HG03135 (cell line): ENCODE measurements around the gene TMEM192.
A peak's percentile ranks its signal among the peaks of the same experiment; 100 is the strongest.
"Not testable (repeated sequence)": the region's sequence is repeated elsewhere in the genome, so short reads cannot be mapped to it uniquely, and the experiment has no call there.

Experiments used
- ATAC-seq: cut with Tn5 transposase; IDR thresholded peaks from one replicate; pipeline ENCODE4 v1.9.1; 2021; ENCODE audit warnings: mild to moderate bottlenecking, moderate library complexity; ENCODE audit not compliant: unreplicated experiment

Gene TMEM192

DNA sequence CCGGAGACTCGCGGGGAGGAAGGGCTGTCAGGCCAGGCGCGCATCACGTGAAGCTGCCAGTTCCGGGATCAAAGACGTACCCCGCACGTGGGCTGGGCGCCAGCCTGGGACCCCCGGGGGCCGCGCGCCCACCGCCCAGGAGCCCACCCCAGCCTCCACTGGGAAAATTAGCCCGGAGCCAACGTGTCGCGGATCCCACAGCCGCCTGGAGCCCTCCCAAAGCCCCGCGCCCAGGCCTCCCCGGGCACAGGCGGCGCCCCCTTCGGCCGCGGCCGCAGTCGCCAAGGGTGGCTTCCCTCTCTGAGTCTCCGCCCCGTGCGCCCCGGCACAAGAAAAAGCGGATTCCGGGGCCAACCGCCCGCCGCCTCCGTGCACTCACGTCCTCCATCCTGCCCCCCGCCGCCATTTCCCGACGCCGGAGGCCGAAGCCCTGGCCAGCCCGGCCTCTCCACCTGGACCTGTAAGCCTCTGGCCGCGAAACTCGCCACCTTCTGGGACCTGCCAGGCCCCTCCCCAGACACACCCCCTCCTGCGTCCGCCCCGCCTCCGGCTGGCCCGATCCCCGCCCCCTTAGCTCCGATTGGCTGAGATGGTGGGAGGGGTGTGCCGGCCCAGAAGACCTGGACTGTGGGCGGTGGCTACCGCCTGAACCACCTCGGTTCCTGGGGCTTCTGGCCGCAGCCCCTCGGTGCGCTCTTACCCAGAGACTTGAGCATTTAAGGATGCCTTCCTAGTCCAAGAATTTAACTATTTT lies at the start of gene TMEM192:
TMEM192 (minus strand) TSS at position 493 of the 754 bp plus-strand sequence; CDS start at position 406, 87 bp downstream.
- ATAC-seq: peak; percentile 98

- ATAC-seq: no peak
Measured at GRCh38 chr4:165158762-165159161, 46.1 kb upstream of the TMEM192 start.

GRCh38 chr4:165156906-165157305 lies 44.2 kb upstream of the TMEM192 start:
- no peak for ATAC-seq

DNA sequence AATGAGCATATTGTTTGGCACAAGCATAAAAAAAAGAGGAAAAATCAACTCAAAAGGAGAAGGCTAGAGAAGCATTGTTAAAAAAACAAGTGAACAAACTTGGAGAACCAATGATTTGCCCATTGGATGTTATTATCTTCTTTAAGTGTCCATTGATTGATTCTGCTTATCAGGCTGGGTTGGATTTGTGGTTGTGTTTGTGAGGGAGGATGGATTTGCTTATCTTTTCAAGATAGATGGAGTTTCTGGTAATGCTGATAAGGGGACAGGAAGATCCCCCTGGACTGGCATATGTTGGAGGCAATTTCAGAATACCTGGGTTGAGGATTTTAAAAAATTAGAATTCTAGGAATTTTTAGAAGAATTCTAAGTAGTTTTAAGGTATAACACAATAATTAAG lies 41.8 kb upstream of the TMEM192 start:
- ATAC-seq: no peak

GRCh38 chr4:165152527-165152926 lies 39.9 kb upstream of the TMEM192 start:
- ATAC-seq: no peak

GRCh38 chr4:165151734-165152133 lies 39.1 kb upstream of the TMEM192 start:
- no peak for ATAC-seq

DNA sequence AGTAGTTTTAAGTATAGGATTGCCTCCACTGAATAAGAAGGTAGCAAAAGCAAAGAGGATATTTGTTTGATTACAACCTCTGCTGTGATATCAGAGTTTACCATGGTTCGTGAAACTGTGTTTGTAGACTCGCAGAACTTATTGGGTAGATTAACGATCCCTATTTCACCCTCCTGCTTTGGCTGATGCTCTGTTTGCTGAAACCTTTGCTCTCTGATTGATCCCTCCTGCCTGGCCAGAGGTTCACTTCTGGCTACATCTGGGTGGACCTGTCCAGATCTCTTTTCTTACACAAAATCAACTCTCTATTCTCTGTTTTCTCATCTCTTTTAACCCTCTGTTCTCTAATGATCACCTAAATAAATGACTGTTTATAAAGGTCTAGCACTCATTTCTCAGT lies 37.9 kb upstream of the TMEM192 start:
- no peak for ATAC-seq

DNA sequence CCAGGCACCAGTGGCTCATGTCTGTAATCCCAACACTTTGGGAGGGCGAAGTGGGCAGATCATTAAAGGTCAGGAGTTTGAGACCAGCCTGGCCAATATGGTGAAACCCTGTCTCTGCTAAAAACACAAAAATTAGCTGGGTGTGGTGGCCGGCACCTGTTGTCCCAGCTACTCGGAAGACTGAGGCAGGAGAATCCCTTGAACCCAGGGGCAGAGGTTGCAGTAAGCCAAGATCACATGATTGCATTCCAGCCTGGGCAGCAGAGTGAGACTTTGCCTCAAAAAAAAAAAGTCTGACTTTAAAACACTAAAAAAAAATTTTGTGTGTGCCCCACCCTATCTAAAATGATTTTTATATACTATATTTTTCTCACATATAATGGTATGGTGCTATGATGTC lies 26.2 kb upstream of the TMEM192 start:
- no peak for ATAC-seq

DNA sequence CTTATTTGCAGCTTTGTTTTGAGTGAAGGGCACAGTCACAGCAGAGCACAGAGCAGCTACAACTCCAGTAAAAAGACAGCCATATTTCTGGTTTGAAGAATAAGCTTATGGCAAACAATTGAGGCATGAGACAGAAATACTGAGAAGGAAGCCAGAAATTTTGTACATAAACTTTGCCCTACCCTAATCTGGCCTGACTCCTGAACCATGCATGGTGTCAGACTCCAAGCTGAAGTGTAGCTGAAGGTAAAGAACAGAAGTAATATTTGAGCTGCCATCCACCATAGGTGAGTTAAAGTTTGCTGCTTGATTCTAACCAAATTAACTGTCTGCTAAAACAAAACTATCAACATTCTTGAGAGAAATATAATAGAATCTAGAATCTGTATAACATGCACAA lies 24.5 kb upstream of the TMEM192 start:
- no peak for ATAC-seq

- ATAC-seq: no peak
Measured at GRCh38 chr4:165136529-165136928, 23.9 kb upstream of the TMEM192 start.

DNA sequence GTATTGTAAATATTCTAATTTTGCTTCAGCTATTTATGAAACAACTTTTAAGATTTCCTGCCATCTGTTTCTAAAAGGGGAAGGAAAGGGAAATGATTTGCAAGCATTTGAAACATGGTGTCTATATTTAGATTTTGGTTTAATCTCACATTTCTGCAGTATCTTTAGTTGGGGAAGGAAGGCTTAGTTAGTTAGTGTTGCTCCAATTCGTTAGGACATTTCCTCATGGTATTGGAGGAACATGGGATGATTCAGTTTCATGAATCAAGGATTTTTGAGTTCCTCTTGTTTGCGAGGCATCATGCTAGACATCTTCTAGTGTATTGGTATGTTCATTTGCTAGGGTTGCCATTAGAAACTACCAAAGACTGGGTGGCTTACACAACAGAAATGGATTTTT lies 20.5 kb upstream of the TMEM192 start:
- no peak for ATAC-seq

DNA sequence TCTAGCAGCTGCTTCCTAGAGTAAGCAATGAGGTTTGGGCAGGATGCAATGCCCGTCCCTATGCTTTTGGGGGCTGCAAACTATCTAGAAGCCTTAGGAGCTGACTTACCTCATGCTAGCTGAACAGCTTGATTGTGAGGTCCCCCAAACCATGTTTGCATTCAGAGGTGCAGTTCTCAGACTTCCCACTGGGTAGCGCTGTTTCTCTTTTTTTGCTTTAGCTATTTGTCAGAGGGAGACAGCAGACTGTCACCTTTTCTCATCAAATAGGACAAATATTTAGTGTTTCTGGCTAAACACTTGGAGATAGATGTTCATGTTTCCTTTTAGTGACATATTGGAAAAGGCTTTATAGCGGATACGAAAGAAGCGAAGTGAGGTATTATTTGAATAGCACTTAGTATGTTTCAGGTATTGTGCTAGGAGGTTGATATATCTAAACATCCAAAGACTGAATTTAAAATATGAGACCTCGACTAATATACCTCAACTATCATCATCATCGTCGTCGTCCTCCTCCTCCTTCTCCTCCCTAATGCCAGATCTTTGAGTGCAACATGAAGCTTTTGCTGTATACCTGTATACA lies 18.7 kb upstream of the TMEM192 start:
- ATAC-seq: peak; percentile 69

GRCh38 chr4:165129924-165130323 lies 17.3 kb upstream of the TMEM192 start:
- no peak for ATAC-seq

- not testable (repeated sequence) for ATAC-seq
Measured at GRCh38 chr4:165125869-165126499, 13.3 kb upstream of the TMEM192 start.

- ATAC-seq: no peak
Measured at GRCh38 chr4:165124488-165124887, 11.8 kb upstream of the TMEM192 start.

- peak; percentile 80 for ATAC-seq
Measured at GRCh38 chr4:165118256-165118909, 5.7 kb upstream of the TMEM192 start.

GRCh38 chr4:165115301-165115700 lies 2.6 kb upstream of the TMEM192 start:
- no peak for ATAC-seq

DNA sequence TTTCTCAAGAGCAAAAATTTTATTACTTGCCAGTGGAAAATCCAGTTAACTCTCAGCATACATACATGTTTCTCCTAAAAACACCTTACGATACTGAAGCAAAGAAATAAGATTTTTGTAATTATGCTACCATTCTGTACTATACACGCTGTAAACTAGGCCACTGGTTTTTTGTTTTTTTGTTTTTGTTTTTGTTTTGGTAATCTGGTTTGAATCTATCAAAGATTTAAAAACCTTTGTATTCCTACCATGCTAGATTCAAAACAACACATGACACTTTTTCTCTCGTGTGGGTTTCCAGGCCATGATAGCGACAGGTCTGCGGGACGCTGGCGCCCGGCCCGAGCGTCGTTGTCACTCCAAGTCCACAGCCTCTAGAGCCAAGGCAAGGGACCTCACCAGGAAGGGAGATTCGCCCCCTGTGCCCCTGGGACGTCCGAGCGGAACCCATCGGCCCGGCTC lies 723 bp downstream of the TMEM192 start:
- no peak for ATAC-seq

DNA sequence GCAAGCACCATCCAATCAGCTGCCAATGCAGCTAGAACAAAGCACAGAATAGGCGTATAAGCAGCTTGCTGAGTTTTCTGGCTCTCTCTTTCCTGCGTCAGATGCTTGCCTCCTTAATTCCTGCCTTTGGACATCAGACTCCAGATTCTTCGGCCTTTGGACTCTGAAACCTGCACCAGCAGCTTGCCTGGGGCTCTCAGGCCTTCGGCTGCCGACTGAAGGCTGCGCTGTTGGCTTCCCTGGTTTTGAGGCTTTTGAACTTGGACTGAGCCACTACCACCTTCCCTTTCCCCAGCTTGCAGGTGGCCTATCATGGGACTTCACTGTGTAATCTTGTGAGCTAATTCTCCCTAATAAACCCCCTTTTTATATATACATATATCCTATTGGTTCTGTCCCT lies 6.1 kb downstream of the TMEM192 start:
- ATAC-seq: no peak

DNA sequence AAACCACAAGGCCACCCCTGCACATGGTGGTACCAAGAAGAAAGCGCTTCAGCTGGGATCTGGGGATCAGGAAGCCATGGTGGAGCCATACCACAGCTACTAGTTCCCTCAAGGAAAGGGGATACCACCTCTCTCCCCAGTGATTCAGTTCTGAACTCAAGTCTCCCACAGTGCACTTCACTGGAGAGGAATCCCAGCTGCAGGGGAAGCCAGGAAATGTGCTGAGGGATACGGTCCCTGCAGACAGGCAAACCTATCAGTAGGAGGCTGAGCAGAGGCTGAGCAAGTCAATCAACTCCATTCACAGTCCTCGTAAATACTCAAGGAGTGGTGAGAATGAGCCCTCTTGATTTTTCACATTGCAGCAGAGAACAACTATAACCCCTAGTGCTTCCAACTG lies 11.0 kb downstream of the TMEM192 start:
- ATAC-seq: no peak

GRCh38 chr4:165096776-165097175 lies 15.9 kb downstream of the TMEM192 start:
- ATAC-seq: no peak

GRCh38 chr4:165095291-165095690 lies 17.4 kb downstream of the TMEM192 start:
- no peak for ATAC-seq
